Activated CD4-positive, alpha-beta T cell treated with anti-CD3 and anti-CD28 coated beads, Interleukin-2, amount 50 U/mL, for 48 hours (primary cell): ENCODE results near the gene KCNK17.

Experiments
- DNase-seq, 2 experiments: peaks; one replicate each; pipeline ENCODE4 v3.0.0-alpha.2; 2020

KCNK17 gene, protein sequence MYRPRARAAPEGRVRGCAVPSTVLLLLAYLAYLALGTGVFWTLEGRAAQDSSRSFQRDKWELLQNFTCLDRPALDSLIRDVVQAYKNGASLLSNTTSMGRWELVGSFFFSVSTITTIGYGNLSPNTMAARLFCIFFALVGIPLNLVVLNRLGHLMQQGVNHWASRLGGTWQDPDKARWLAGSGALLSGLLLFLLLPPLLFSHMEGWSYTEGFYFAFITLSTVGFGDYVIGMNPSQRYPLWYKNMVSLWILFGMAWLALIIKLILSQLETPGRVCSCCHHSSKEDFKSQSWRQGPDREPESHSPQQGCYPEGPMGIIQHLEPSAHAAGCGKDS

DNA sequence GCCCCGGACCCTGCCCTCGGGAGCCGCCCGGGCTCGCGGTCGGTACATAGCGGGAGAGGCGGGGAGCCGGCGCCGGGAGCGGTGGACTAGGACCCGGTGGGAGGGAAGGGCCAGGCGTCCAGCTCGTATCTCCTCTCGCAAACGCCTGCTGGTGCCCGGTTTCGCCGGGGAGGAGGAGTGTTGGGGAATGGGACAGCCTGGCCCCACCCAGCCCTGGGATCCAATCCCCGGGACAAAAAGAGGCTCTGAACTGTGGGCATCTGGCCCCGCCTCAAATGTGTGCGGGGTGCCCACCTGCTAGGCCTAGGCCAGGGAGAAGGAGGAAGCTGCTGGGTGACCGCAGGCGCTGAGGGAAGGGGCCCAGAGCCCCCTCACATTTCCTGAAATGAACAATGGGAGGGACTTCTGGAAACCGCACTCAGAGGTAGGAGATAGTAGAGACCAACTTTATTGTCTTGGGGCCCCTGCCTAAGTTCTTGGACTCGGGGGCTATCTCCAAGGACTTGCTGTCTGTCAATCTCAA lies at the start of gene KCNK17:
Gene KCNK17 (minus strand): TSS at position 147 of the 523 bp plus-strand sequence. CDS start 99 bp downstream, at position 48.
- no peak for DNase-seq

DNA sequence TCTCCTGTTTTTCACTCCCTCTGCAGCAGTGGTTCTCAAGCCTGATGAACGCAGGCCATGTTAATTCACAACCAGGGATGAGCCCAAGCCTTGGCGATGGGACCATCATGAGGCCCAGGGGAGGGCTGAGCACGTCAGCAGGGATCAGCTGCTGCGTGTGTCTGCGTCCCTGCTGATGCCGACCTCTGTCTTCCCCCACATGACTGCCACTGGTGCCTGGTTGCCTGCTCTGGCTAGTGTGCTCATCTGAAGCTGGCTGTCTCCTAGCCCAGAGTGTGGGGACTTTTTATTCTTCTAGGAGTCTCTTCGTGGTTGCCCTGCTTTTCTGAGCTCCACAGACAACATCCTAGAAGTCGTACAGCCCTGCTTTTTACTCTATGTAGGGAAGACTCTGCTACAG lies 49.1 kb upstream of the KCNK17 start:
- no peak for DNase-seq

DNA sequence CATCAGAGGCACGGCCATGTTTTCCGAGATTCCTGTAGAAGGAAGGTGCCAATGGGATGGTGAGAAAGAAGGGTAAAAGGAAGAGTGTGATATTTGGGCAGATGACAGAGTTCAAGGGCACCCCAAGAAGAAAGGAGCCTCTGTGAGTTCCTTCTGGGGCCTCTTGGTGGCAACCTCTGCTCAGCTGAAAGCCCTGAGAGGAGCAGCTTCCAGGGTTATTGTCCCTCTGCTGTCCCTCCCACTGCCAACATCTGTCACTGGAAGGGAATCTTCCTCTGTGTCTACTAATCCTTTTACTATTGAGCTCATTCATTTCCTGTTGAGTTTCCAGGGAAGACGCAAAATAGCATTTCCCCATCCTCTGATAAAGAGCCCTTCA lies 48.3 kb upstream of the KCNK17 start:
- no peak for DNase-seq

DNA sequence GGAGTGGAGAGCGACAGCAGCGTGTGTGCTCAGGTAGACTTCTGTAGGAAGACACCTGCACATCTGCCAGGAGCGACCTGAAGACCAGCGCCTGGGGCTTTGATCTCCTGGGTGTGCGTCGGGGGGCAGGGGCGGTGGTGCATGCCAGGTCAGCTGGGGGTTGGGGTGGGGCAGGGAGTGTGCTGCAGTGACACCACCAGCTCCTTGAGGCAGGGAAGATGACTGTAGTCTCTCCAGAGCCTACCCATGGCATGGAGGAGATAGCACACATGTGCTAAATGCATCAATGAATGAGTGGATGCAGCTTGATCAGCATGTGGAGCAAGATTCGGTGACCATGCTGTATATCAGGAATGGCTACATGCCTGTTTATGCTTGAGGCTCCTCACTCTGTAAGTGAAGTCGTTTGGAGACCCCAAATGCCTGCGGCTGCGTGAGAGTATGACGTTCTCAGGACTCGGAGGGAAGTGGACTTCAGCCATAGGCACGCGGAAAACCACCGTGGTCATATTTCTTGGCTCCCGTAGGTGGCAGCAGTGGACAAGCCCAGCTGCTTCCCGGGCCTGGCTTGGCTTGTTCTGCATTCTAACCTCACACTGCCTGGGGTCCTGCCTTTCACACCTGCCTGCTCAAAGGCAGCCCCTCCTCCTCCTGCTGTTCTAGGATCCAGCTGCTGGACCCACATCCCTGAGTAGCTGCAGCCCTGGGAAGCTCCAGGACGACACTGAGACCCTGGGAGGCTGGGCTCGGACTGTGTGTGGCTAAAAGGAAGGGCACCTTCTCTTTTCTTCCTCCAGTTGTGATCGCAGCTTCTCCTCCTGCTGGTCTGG lies 47.7 kb upstream of the KCNK17 start:
- DNase-seq: peak; percentile 48 to 62

DNA sequence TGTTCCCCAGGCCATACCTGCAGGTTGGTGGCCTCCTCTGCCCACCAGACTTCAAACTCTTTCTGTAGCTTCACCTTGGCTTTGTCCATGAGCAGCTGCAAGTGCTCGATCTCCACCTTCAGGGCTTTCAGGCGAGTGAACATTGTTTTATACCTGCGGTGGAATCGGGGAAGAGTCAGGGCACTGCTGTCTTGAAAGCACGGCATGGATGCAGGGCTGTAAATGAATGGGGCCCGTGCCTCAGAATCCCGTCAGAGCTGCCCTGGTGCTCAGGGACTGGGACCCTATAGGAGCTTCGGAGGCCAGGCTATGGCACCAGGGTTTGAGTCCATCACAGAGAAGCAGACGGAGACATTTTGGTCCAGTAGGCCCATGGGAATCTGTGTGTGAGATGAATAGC lies 46.2 kb upstream of the KCNK17 start:
- no peak for DNase-seq

DNA sequence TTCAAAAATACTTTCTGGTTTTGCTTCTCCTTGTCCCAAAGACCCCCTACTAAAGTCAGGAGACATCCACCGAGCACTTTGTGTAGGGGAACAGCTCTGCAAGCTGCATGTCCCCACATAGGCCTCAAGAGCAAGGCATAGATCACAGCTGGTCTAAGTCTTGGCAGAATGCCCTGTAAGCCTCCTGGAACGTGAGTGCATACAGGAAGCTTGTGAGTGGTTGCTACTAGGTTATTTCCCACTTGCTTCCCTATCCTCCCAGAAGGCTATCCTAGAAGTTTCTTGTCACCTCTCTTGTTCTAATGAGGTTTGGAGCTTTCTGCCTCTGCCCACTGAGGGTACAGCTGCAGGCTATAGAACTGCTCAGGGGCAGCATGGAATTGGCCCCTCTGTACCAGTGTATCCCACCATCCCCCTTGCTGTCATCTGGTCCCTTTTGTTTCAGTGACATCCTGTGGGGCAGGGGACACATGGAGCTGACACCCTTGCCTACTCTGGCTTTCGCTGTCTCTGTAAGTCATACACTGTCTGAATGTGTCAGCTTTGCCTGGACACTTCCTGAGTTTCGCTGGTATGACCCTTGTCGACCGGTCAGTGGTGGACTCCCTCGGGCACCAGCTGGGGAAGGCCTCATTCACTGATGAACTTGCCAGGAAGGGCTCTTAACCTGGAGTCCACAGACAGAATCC lies 43.9 kb upstream of the KCNK17 start:
- no peak for DNase-seq

DNA sequence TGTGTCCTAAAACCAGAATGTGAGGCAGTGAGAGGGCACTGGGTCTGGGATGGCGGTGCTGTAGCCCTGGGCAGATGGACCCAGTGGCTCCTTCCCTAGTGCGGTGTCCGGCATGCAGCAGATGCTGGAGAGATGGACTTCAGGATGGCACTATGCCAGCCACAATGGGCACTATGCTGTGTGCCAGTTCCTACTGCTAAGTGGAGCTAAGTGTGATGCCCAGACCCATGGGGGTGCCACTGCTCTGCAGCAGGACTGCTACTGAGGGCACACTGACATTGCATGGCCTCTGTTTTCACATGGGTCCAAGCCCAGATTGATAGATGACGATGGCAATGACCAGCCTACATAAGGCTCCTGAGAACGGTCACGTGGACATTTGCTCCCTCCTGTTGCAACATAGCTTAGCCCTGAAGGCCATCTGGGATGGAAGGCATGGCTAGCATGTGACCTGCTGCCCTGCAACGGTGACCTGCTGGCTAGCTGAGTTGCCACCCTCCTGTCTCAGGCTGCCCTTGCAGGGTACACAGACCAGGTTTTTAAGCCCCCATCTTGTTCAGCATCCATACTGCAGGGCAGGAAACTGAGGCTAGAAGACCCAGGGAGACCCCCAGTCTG lies 39.6 kb upstream of the KCNK17 start:
- no peak for DNase-seq

DNA sequence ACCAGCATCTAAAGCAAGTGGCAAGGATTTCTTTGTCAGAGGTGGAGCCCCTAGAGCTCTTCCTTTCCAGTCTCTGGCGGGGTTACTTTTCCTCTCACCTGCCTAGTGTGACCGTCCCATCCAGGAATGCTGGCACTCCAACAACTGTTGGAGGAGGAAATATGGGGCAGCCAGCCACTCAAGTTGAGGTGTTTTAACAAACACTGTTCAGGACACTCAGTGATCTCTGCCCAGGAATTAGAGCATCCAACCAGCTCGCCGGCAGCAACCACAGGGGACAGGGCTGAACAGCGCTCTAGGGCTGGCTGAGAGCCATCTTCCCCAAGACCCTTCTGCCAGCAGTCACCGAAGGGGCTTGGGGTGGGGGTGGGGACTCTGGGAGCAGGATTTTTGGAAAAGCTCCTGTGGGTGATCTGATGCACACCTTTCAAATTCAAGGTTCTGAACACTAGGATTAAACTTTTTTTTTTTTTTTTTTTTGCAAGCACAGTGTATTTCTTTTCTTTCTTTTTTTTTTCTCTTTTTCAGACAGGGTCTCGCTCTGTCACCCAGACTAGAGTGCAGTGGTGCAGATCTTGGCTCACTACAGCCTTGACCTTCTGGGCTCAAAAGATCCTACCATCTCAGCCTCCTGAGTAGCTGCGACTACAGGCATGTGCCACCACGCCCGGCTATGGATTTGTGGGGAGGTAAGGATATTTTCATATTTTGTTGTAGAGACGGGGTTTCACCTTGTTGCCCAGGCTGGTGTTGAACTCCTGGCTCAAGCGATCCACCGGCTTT lies 36.7 kb upstream of the KCNK17 start:
- DNase-seq: no peak

DNA sequence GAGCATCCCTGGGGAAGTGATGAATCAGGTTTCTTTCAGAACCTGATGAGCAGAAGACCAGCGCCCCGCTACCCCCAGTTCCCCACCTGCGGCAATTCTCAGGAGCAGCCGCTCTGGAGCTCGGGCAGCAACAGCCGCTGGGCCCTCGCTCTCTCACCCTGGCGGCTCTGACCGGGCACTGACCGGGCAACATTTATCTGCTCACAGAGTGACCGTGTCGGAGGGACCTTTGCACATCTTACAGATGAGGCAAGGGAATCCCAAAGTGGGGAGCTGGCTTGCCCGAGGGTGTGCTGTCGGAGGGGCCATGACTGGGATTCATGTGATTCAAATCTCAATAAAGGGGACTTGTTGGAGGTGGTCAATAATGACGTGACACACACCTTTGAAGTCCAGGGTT lies 34.5 kb upstream of the KCNK17 start:
- DNase-seq: no peak

DNA sequence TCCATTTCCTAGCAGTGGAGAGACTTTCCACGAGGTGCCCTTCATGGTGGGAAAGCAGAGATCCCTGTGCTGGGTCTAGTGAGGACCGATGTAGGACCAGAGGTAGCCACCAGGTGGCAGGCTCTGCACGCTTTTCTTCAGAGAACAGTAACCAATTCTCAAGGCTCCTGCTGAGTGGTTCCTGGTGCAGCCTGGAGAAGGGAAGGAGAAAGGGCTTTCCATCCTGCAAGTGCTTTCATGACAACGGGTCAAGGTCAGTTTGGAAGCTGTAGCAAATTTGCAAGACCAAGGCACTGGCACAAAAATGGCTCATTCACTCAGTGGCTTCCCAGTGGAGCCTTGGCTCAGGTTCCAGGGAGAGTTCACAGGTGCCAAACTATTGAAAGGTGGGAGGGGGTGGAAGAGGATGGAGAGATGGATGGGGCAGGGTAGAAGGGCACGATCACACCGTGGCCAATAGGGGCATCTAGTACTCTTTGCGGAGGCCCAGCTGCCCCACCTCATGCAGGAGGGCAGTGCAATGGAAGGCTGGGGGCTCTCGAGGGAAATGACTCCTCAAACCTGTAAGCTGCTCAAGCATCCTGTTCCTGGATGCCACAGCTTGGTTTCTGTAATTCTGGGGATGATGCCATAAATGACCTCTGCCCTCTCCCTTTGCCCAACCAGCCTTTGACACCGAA lies 33.8 kb upstream of the KCNK17 start:
- peak; percentile 68 to 75 for DNase-seq

DNA sequence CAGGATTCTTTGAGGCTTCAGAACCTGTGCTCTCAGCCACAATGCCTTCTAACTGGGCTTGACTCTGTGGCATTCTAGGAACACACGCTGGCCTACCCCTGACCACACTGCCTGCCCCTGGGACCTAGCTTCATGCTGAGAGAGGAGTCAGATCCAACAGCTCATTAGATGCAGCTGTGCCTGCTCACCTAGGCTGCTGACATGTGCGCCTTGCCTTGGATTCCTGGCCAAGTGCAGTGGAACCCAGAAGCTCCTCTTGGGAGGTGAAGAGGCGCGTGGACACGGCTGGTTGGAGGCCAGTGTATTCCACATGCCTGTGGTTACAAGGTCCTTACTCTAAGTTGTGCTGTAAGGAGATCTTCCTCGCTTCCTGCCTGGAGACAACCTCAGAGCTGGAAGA lies 33.0 kb upstream of the KCNK17 start:
- DNase-seq: no peak

DNA sequence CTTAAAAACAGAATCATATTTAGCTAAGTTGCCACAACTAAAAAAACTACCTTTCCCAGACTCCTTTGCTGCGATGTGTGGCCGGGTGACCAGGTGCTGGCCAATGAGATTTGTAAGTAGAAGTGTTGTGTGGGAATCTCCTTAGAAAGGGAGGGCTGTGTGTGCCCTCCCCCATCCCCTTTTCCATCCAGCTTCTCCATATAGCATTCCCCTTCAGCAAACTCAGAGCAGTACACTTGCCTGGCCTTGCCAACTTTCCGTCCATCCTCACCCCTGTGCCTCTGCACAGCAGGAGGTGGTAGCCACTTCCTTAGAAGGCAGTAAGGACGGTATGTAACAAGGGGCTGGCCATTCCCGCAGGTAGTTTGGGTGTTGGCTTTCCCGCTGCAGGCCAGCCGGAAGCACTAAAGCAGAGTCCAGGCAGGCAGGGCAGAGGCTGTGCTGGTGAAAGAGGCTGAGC lies 30.6 kb upstream of the KCNK17 start:
- DNase-seq: no peak

DNA sequence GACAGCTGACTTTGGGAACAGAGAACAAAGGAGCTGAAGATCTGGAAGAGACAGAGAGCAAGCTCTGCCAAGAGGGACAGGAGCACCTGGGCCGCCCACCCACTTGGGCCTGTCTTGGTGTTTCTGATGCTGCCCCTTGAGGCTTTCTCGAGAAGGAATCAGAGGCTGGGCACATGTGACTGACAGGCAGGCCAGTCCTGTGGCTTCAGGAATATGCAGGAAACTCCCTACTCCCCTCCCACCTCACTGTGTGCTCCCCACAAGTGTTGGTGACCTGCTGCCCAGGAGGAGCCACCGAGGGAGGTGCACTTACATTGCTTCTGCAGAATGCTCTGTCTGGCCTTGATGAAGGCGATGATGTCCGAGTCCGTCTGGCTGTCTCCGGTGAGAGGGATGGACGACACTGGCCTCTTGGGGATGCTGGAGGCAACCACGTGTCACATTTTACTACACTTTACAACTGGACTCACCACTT lies 29.2 kb upstream of the KCNK17 start:
- no peak for DNase-seq

DNA sequence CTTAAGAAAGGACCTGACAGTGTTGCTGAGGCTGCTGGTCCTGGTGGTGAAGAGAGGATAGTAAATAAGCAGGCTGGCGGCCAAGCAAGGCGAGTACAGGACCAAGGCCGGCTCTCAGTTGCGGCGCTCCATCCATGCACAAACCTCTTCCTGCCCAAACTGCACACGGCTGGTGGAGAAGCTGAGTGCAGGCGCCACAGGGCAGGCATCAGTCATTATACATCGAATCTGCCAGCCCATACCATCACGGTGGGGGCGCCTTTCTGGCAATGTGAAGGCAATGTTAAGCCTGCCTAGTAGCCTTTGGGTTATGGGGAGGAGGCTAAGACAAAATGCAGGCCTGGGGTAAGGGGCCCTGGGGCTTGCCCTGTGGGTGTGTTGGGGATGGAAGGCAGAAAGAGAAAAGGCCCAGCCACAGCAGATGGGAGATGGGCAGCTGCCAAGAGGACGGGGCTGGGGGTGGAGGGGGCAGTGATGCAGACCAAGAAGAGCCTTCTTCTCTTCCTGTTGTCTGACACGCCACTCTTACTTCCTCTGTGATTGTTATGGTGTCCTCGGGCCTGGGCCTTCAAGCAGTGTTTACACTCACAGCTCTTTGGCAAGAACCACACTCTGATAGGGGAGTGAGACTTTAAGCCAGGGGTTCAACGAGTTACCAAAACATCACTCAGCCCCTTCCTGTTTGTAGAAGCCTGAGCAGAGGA lies 28.6 kb upstream of the KCNK17 start:
- no peak for DNase-seq

DNA sequence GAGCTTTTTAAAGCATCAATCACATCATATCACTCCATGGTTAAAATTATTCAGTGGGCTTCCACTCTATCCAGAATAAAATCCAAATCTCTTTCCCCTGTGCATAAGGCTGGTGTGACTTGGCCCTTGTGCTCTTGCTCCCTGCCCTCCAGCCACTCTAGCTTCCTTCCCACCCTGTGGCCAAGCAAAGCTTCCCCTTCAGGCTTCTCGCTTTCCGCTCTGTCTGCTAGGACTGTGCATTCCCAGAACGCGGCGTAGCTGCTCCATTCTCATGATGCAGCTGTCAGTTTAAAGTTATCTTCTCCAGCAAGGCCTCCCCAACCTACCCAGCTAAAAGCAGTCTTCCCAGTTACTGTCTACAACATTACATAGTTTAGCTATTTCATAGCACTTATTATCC lies 27.7 kb upstream of the KCNK17 start:
- DNase-seq: no peak

DNA sequence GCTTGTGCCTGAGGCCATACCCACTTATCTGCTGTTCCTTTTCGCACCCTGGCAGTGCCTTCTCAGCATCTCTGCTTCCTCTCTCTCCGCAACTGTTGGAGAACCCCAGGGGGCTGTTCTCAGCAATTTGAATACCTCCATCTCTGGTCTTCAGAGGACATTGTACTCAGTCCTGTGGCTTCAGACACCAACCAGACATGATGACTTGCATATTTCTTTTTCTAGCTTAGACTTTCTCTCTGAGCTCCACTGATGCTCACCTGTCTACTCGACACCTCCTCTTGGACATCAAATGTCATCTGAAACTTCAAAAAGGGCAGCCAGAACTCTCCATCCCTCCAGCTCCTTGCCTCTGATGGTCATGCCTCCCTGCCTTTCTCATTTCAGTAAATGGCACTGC lies 27.1 kb upstream of the KCNK17 start:
- DNase-seq: no peak

DNA sequence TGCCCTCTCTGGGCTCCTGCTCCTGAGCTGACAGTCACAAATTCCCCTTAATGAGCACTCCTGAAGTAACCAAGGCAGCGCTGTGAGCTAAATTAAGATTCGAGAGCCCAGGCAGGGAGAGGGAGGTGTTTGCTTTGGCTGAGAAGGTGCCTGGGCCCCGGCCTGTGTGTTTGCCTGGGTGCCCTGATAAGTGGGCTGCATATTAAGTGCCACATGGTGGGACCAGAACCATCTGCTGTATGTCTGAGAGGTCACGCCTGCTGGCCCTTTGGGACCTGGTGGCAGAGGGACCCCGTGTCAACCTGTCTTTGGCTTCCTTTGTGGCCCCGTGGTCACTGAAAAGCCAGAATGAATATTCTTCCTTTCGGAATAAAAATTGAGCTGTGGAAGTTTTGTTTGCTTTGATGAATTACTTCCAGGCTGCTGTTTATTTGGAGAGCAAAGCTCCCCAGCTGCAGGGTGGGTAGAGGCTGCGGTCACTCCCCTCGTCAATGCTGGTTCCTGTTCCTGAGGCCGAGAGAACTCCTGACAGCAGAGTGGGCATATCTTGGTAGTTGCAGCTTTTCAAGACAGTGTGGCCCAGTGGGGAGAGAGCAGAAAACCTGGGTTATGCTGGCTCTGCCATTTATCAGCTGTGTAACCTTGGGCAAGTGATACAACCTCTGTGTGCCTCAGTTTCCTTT lies 25.8 kb upstream of the KCNK17 start:
- DNase-seq: no peak

DNA sequence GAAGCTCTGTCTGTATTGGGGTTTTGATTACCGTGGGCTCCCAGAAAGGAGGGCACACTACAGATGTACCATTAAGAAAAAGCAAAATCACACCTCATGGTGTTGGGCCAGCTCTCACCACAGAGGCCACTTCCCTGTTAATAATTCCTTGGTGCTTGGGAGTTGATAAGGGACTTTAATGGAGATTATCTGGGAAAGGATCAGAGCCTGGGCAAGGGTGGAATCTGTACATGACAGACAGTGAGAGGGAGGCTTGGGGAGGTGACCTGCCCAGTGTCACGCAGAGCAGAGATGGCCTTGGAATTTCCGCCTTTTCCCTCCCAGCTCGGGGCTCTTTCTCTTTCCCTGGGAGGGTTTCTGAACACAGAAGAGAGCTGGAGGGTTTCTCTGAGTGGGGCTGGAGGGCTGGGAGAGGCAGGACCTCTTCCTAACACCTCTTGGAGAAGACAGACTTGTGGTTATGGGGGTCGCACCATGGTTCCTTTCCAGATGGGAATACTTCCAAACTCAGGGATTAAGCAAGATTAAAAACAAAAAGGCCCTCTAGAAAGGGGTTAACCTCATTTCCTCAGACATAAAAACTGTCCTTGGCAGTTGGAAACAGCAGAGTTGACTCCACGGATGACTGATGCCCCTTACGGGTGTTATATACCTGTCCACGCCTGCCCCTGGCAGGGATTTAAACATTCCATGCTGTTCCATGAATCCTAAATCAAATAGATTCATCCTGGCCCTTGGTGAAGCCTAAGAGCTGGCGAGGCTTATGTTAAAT lies 25.1 kb upstream of the KCNK17 start:
- DNase-seq: no peak

DNA sequence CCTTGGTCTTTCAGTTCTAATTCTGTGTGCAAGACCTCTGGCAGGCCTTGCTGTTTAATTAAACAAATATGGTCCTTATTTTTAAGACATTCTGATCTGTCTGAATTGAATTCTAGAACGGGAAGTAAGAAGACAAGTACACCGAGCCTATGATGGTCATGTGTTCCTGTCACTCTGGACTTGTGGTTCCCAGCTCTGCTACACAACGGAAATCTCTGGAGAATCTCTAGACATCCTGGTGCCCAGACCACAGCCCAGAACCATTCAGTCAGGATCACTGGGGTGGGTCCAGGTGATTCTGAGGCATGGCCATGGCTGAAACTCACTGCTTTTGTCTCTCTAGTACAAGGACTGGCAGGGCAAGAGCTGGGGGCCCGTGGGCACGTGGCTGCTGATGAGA lies 24.2 kb upstream of the KCNK17 start:
- DNase-seq: no peak
